Occipital lobe (tissue), 2 donors: ENCODE measurements around the gene CDH23. TPM values are rescaled to one million over a fixed set of nuclear protein-coding genes. Genes with fewer than 3 reads are reported as not detected.

Experiments used
- DNase-seq: peaks from one replicate; lab custom pipeline; 2025; lab: John Stamatoyannopoulos, UW
- total RNA-seq: library from RNA; depleted of rRNA; stranded (reverse); fragments of >200 nt; gene quantifications from one replicate; pipeline ENCODE4 v1.2.3, GENCODE V29; 2014

Gene CDH23
- total RNA-seq, 1 donor from 2014 or later: 1.2 TPM

- DNase-seq: no peak
Measured at GRCh38 chr10:71684356-71685173, 287.8 kb downstream of the CDH23 start.

- no peak for DNase-seq
Measured at GRCh38 chr10:71685554-71686232, 289.0 kb downstream of the CDH23 start.

- no peak for DNase-seq
Measured at GRCh38 chr10:71687077-71687476, 290.4 kb downstream of the CDH23 start.

- DNase-seq: no peak
Measured at GRCh38 chr10:71687480-71687879, 290.8 kb downstream of the CDH23 start.

GRCh38 chr10:71688256-71688655 is 291.5 kb downstream of the CDH23 start:
- DNase-seq: no peak

- DNase-seq: no peak
Measured at GRCh38 chr10:71690094-71690720, 293.5 kb downstream of the CDH23 start.

- DNase-seq: no peak
Measured at GRCh38 chr10:71691405-71691804, 294.7 kb downstream of the CDH23 start.

GRCh38 chr10:71692598-71693306 is 296.0 kb downstream of the CDH23 start:
- DNase-seq: no peak

GRCh38 chr10:71693377-71693776 is 296.7 kb downstream of the CDH23 start:
- no peak for DNase-seq

- no peak for DNase-seq
Measured at GRCh38 chr10:71694039-71694501, 297.4 kb downstream of the CDH23 start.

- DNase-seq: no peak
Measured at GRCh38 chr10:71694567-71694968, 297.8 kb downstream of the CDH23 start.

GRCh38 chr10:71695502-71696476 is 299.1 kb downstream of the CDH23 start:
- no peak for DNase-seq

- no peak for DNase-seq
Measured at GRCh38 chr10:71696628-71697326, 300.1 kb downstream of the CDH23 start.

GRCh38 chr10:71697938-71698709 is 301.4 kb downstream of the CDH23 start:
- no peak for DNase-seq

GRCh38 chr10:71698737-71699136 is 302.0 kb downstream of the CDH23 start:
- DNase-seq: no peak

- DNase-seq: no peak
Measured at GRCh38 chr10:71700731-71701368, 304.1 kb downstream of the CDH23 start.

GRCh38 chr10:71701496-71702132 is 304.9 kb downstream of the CDH23 start:
- DNase-seq: no peak

GRCh38 chr10:71703577-71703976 is 306.9 kb downstream of the CDH23 start:
- DNase-seq: no peak
